OCI-LY3 (cell line): ENCODE data around the gene HSF5.

ENCODE experiments used
- H2AFZ ChIP-seq: fragments of 200-600, 300-600 bp; shearing (Covaris generic); 2 replicates; pipeline ENCODE4 v1.6.0; 2014; ENCODE audit warnings: antibody characterized with exemption, low read depth, low read length
- H3K27ac ChIP-seq: fragments of 200-600, 300-600 bp; sonication (generic); 2 replicates; pipeline ENCODE4 v1.5.1; 2014; ENCODE audit warnings: mild to moderate bottlenecking, low read length, moderate library complexity, mixed read lengths
- H3K27me3 ChIP-seq: fragments of 200-600, 300-600 bp; sonication (generic); 2 replicates; pipeline ENCODE4 v1.6.1; 2014; ENCODE audit warnings: low read depth, low read length, mixed read lengths
- H3K36me3 ChIP-seq: fragments of 200-600, 300-600 bp; sonication (generic); replicated peaks from 2 replicates; pipeline ENCODE3; 2014; ENCODE audit warnings: low read depth, low read length, mixed read lengths
- H3K4me1 ChIP-seq: fragments of 300-600, 200-600 bp; sonication (generic); 2 replicates; pipeline ENCODE4 v1.6.1; 2014; ENCODE audit warnings: low read length, mixed read lengths
- H3K4me2 ChIP-seq: fragments of 200-600, 300-600 bp; sonication (generic); 2 replicates; pipeline ENCODE4 v1.6.1; 2014; ENCODE audit warnings: low read length, mixed read lengths
- H3K4me3 ChIP-seq: fragments of 300-600, 200-600 bp; sonication (generic); 2 replicates; pipeline ENCODE4 v1.5.1; 2014; ENCODE audit warnings: antibody characterized with exemption, mild to moderate bottlenecking, low read length, moderate library complexity
- H3K79me2 ChIP-seq: fragments of 300-600, 200-600 bp; shearing (Covaris generic); 2 replicates; pipeline ENCODE4 v1.6.1; 2014; ENCODE audit warnings: mild to moderate bottlenecking, low read length, mixed read lengths
- H3K9ac ChIP-seq: fragments of 300-600, 200-600 bp; shearing (Covaris generic); 2 replicates; pipeline ENCODE4 v1.6.0; 2014; ENCODE audit warnings: mild to moderate bottlenecking, low read length, moderate library complexity
- H3K9me3 ChIP-seq: fragments of 200-600, 300-600 bp; shearing (Covaris generic); 2 replicates; pipeline ENCODE4 v1.6.1; 2014; ENCODE audit warnings: low read length, mixed read lengths; ENCODE audit not compliant: insufficient read depth
- H4K20me1 ChIP-seq: fragments of 200-600, 300-600 bp; sonication (generic); 2 replicates; pipeline ENCODE4 v1.6.1; 2016; ENCODE audit warnings: low read length, mixed read lengths; ENCODE audit not compliant: insufficient read depth
- CTCF ChIP-seq: fragments of 200-600, 300-600 bp; sonication (generic); IDR thresholded peaks from 2 replicates; pipeline ENCODE4 v1.5.1; 2014; ENCODE audit warnings: antibody characterized with exemption, low read length, low read depth
- EZH2phosphoT487 ChIP-seq: fragments of 200-600 bp; shearing (Covaris generic); IDR thresholded peaks from 2 replicates; pipeline ENCODE4 v1.6.1; 2018; ENCODE audit warnings: antibody characterized with exemption, mixed run types, low read depth

HSF5 gene

DNA sequence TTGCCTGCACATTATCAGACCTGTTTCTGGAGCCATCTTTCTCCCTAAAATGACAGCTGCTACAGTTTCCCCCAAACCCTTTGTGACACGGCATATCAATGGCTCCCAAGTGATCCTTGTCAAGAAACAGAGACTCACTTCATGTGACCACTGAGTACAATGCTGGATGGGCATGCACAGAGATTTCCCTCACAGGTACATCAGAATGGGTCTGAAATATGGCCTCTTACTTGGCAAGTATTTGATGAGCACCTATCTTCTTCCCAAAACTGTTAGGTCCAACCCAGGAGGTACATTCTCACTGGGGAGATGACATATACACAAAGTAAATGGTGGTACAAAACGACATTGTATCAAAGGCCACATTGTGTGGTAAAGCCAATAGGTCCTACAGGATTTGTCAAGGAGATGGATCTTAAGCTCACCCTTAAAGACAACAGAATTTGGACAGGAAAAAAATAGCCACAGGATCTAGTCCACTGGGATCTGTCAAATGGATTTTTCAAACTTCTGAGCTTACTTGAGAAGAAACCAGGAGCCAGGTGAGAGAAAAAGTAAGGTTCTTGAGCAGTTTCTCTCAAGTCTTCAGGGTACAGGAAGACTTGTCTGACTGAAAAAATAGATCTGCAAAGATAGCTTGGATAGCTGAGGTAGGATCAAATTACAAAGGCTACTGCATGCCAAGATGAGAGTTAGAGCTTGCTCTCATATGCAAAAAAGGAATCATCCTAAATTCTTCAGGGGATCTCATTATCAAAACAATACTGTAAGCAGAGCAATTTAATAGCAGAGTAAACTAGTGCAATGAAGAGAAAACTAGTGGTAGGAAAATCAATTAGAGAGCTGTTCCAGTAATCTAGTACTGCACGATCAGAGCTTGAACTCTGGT is 99.7 kb downstream of the HSF5 start:
- peaks cover 12% of the 10 kb centered on the region; the same call in 1 of the 2 replicates for H3K27me3 ChIP-seq
- H3K4me2 ChIP-seq: no peak overlapping the region
- no peaks in the 10 kb centered on the region for H3K79me2 ChIP-seq
- no peak overlapping the region for H2AFZ ChIP-seq
- TF ChIP-seq CTCF: no peak
- TF ChIP-seq EZH2phosphoT487: no peak
- no peak overlapping the region for H3K27ac ChIP-seq
- H3K9ac ChIP-seq: no peak overlapping the region
- no peaks in the 10 kb centered on the region for H4K20me1 ChIP-seq
- no peak overlapping the region for H3K4me3 ChIP-seq
- no peaks in the 10 kb centered on the region for H3K36me3 ChIP-seq
- H3K4me1 ChIP-seq: peaks cover 8% of the 10 kb centered on the region; the same call in 1 of the 2 replicates
- H3K9me3 ChIP-seq: no peaks in the 10 kb centered on the region

DNA sequence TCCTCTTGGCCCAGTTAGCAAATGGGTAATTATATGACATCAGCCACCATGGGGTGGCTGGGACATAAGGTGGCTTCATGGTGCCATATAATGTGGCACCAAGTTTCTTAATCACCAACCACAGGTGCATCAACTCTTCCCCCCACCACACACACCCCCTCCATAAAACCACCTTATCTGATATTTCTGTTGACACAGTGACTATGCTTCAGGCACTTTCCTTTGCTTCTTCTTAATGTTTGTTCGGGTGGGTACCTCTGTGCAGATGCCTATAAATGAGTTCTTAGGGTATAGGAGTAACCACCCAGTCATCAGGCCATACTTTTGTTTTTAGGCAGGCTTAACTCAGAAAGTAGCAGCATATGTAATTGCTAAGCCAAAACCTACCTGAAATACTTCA is 100.4 kb downstream of the HSF5 start:
- Histone ChIP-seq H3K4me3 (no peak overlapping the region), H3K9me3 (no peaks in the 10 kb centered on the region), H4K20me1 (no peaks in the 10 kb centered on the region), H3K27ac (no peak overlapping the region), H3K9ac (no peak overlapping the region), H3K36me3 (no peaks in the 10 kb centered on the region), H3K27me3 (peaks cover 12% of the 10 kb centered on the region; the same call in 1 of the 2 replicates), H3K4me1 (peaks cover 14% of the 10 kb centered on the region), H3K79me2 (no peaks in the 10 kb centered on the region), H3K4me2 (no peak overlapping the region), H2AFZ (no peak overlapping the region)
- TF ChIP-seq CTCF (no peak), EZH2phosphoT487 (no peak)

DNA sequence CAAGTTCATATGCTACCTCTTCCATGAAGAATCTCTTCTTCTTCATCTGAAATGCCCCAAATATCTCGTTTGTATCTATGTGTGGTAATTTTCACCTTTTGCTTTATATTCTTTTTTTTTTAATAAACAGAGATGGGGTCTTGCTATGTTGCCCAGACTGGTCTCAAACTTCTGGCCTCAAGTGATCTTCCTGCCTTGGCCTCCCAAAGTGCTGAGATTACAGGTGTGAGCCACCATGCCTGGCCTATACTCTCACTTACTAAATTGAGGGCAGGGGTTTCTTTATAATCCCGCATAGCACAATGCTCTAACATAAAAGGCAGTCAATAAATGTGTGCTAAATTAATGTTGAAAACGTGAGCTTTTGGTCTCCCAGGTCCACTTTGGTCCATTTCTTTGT is 101.5 kb downstream of the HSF5 start:
- H3K27ac ChIP-seq: no peak overlapping the region
- no peak overlapping the region for H2AFZ ChIP-seq
- H4K20me1 ChIP-seq: no peaks in the 10 kb centered on the region
- H3K36me3 ChIP-seq: no peaks in the 10 kb centered on the region
- no peaks in the 10 kb centered on the region for H3K79me2 ChIP-seq
- peaks cover 25% of the 10 kb centered on the region for H3K4me1 ChIP-seq
- H3K9ac ChIP-seq: no peak overlapping the region
- H3K27me3 ChIP-seq: peaks cover 12% of the 10 kb centered on the region; the same call in 1 of the 2 replicates
- H3K4me2 ChIP-seq: no peak overlapping the region
- no peaks in the 10 kb centered on the region for H3K9me3 ChIP-seq
- no peak overlapping the region for H3K4me3 ChIP-seq
- no peak for TF ChIP-seq CTCF

DNA sequence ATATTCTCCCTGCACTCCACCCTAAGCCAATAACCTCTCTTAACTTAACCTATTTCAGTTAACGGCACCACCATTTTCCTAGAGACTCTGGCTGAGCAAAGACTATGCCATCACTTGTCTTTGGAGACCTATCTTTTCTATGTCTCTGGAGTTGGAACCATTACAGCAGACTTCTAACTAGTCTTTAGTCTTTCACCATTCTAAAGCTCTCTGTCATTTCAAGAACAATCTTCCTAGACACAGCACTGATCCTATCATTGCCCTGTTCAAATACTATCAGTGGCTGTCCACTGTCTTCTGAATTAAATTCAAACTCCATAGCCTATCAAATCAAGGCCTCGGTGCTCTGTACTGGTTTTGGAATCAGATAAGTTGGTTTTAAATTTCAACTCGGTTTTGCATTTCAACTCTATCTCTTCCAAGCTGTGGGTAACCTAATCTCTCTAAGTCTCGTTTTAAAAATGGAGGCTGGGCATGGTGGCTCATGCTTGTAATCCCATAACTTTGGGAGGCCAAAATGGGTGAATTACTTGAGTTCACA is 102.8 kb downstream of the HSF5 start:
- Histone ChIP-seq H4K20me1 (no peaks in the 10 kb centered on the region), H3K27me3 (no peaks in the 10 kb centered on the region), H3K4me2 (no peak overlapping the region), H3K36me3 (no peaks in the 10 kb centered on the region), H3K9me3 (no peaks in the 10 kb centered on the region), H3K4me1 (peaks cover 25% of the 10 kb centered on the region), H3K4me3 (no peak overlapping the region), H3K9ac (no peak overlapping the region), H2AFZ (no peak overlapping the region), H3K79me2 (no peaks in the 10 kb centered on the region), H3K27ac (no peak overlapping the region)
- TF ChIP-seq CTCF: no peak
- no peak for TF ChIP-seq EZH2phosphoT487
